HepG2 (cell line): ENCODE results near the gene TALDO1.

Experiments
- CAMTA2 ChIP-seq: sonication (generic); formaldehyde crosslinking; IDR thresholded peaks from 2 replicates; pipeline ENCODE4 v1.4.0; 2020; ENCODE audit warnings: mild to moderate bottlenecking, missing genetic modification reagents, borderline replicate concordance
- CSRNP1 ChIP-seq: sonication (generic); formaldehyde crosslinking; IDR thresholded peaks from 2 replicates; pipeline ENCODE4 v1.8.1; 2023; ENCODE audit warnings: mild to moderate bottlenecking, missing genetic modification reagents
- CTCF ChIP-seq: sonication (generic); formaldehyde crosslinking; IDR thresholded peaks from 2 replicates; pipeline ENCODE4 v1.5.0; 2020; ENCODE audit warnings: mild to moderate bottlenecking, missing genetic modification reagents, moderate library complexity
- ETS1 ChIP-seq: sonication (generic); formaldehyde crosslinking; IDR thresholded peaks from 2 replicates; pipeline ENCODE4 v1.4.0; 2020; ENCODE audit warnings: missing genetic modification reagents
- HNRNPLL ChIP-seq: fragments of 200-400 bp; formaldehyde crosslinking; IDR thresholded peaks from 2 replicates; pipeline ENCODE4 v1.6.1; 2017; ENCODE audit warnings: mild to moderate bottlenecking, low read depth, low read length; ENCODE audit not compliant: poor library complexity, severe bottlenecking
- IRF2 ChIP-seq: IDR thresholded peaks from 2 replicates; pipeline ENCODE4 v1.6.1; 2018; ENCODE audit warnings: missing genetic modification reagents, missing compliant biosample characterization
- KLF16 ChIP-seq, 2 experiments: sonication (generic) in 1 of 2; formaldehyde crosslinking in 1 of 2; IDR thresholded peaks; 2 replicates each; pipeline versions ENCODE4 v1.6.1 to v1.8.0; 2016 to 2023; ENCODE audit warnings: missing genetic modification reagents in 2 of 2, missing compliant biosample characterization in 1 of 2
- MTF1 ChIP-seq: sonication (generic); formaldehyde crosslinking; IDR thresholded peaks from 2 replicates; pipeline ENCODE4 v1.5.0; 2020; ENCODE audit warnings: missing genetic modification reagents
- POLR2A ChIP-seq, 2 experiments: IDR thresholded peaks; 2 replicates each; pipeline ENCODE4 v1.6.1; 2011; ENCODE audit warnings: low read depth in 2 of 2, low read length in 2 of 2, mild to moderate bottlenecking in 1 of 2, moderate library complexity in 1 of 2; ENCODE audit not compliant: insufficient read depth in 1 of 2
- TARDBP ChIP-seq: sonication (generic); formaldehyde crosslinking; IDR thresholded peaks from 2 replicates; pipeline ENCODE4 v1.8.0; 2022; ENCODE audit warnings: mild to moderate bottlenecking, missing genetic modification reagents
- WIZ ChIP-seq: sonication (generic); formaldehyde crosslinking; IDR thresholded peaks from 2 replicates; pipeline ENCODE4 v1.5.1; 2020; ENCODE audit warnings: mild to moderate bottlenecking, missing genetic modification reagents
- ZBTB20 ChIP-seq: sonication (generic); formaldehyde crosslinking; IDR thresholded peaks from 2 replicates; pipeline ENCODE4 v1.8.1; 2023; ENCODE audit warnings: missing genetic modification reagents, low read depth, mild to moderate bottlenecking, borderline replicate concordance

- TF ChIP-seq WIZ (CRISPR knock-in tag) (no peak), CTCF (no peak), CSRNP1 (no peak), CAMTA2 (no peak), ETS1 (CRISPR knock-in tag) (no peak), TARDBP (CRISPR knock-in tag) (no peak), POLR2A (IDR thresholded peaks at IDR 0.05; ENCODE audit: insufficient read depth in 1 of 2, low read depth in 2 of 2, low read length in 2 of 2) (no peak), MTF1 (CRISPR knock-in tag) (no peak), HNRNPLL (no peak), KLF16 (CRISPR knock-in tag; IDR thresholded peaks at IDR 0.05) (no peak), IRF2 (CRISPR knock-in tag) (no peak), ZBTB20 (no peak)
Observed at GRCh38 chr11:726278-727220, 20.7 kb upstream of the TALDO1 start.
